WTC11 (cell line): ENCODE measurements around the gene NRG3.

Source experiments
- ATF1 ChIP-seq: sonication (generic); formaldehyde crosslinking; IDR thresholded peaks from 2 replicates; pipeline ENCODE4 v1.8.1; 2023; ENCODE audit warnings: mild to moderate bottlenecking, moderate library complexity, missing genetic modification reagents
- CTCF ChIP-seq: fragments of 200-600 bp; IDR thresholded peaks from 2 replicates; pipeline ENCODE4 v1.8.0; 2022; ENCODE audit warnings: antibody characterized with exemption
- FOXJ3 ChIP-seq: sonication (generic); formaldehyde crosslinking; IDR thresholded peaks from 2 replicates; pipeline ENCODE4 v1.9.0; 2021; ENCODE audit warnings: missing genetic modification reagents, mild to moderate bottlenecking, borderline replicate concordance
- USF2 ChIP-seq: sonication (generic); formaldehyde crosslinking; IDR thresholded peaks from 2 replicates; pipeline ENCODE4 v1.8.1; 2023; ENCODE audit warnings: mild to moderate bottlenecking, missing genetic modification reagents, moderate library complexity

- TF ChIP-seq CTCF: no peak
- no peak for TF ChIP-seq USF2 (CRISPR knock-in tag)
- no peak for TF ChIP-seq ATF1 (CRISPR knock-in tag)
- TF ChIP-seq FOXJ3 (CRISPR knock-in tag): no peak
Measured at GRCh38 chr10:81848931-81849330, 26.1 kb upstream of the NRG3 start.
